ENCODE data around the gene PLEKHM2. TPM values are rescaled to one million over a fixed set of nuclear protein-coding genes. Genes with fewer than 3 reads are reported as not detected.

PLEKHM2 gene
- total RNA-seq, 1 experiment from 2014 or later: 45.9 TPM

- DNase-seq: no peak
- H3K36me3 Mint-ChIP-seq (ENCODE audit: insufficient read depth in 1 of 3, low read depth in 3 of 3): no peaks in the 10 kb centered on the region; a peak in 1 of 7 replicates
- H3K14ac ChIP-seq (ENCODE audit: insufficient read depth, low read length): no peak overlapping the region; the same call in 1 of the 2 replicates
- H3K4me1 Mint-ChIP-seq: peaks cover 9 to 19% of the 10 kb centered on the region in 2 experiments
- no peak overlapping the region for H4K91ac ChIP-seq (ENCODE audit: insufficient read length, low read depth, low read length)
- no peaks in the 10 kb centered on the region for H3K4me1 ChIP-seq (ENCODE audit: insufficient read depth, low read length)
- no peak overlapping the region for H3K4me2 ChIP-seq (ENCODE audit: insufficient read depth, insufficient read length, low read length)
- no CpG with 5 or more reads among the region's 30 CpGs for WGBS (ENCODE audit: extremely low coverage, insufficient read length, low lambda C conversion rate)
- H3K27ac Mint-ChIP-seq: no peak overlapping the region
- no peak overlapping the region for H4K8ac ChIP-seq (replicated peaks; ENCODE audit: insufficient read length, low read depth, low read length)
- H4K20me1 ChIP-seq (ENCODE audit: control insufficient read depth, insufficient read depth, insufficient read length): no peaks in the 10 kb centered on the region
- no peak overlapping the region for H2AK5ac ChIP-seq (ENCODE audit: insufficient read length, low read length)
- no peaks in the 10 kb centered on the region; the same call in 1 of the 2 replicates for H3K27me3 Mint-ChIP-seq (ENCODE audit: low read depth)
- H3K79me1 ChIP-seq (ENCODE audit: insufficient read depth, low read depth, low read length, poor library complexity, severe bottlenecking): no peaks in the 10 kb centered on the region
- no peaks in the 10 kb centered on the region for H3K9me3 Mint-ChIP-seq
- no peaks in the 10 kb centered on the region for H3K9me3 ChIP-seq (ENCODE audit: control insufficient read depth, low read depth, low read length)
- H3K27ac ChIP-seq (ENCODE audit: insufficient read length, low read depth, low read length): no peak overlapping the region
- no peak overlapping the region for H3T11ph ChIP-seq (ENCODE audit: low read length)
- no peak overlapping the region for H2AFZ ChIP-seq (ENCODE audit: low read length)
- no peak overlapping the region for H3K23ac ChIP-seq (ENCODE audit: insufficient read length, low read depth, low read length)
- no peaks in the 10 kb centered on the region for H3K27me3 ChIP-seq (ENCODE audit: insufficient read depth, low read length)
- no peak for TF ChIP-seq CTCF (conservative IDR thresholded peaks at IDR 0.05)
- H4K5ac ChIP-seq (ENCODE audit: insufficient read length, low read depth, low read length): no peak overlapping the region
- no peak overlapping the region for H2BK12ac ChIP-seq (ENCODE audit: insufficient read length, low read depth, low read length)
- no peak overlapping the region; the same call in 1 of the 2 replicates for H3K4ac ChIP-seq (ENCODE audit: low read depth, low read length)
- H3K23me2 ChIP-seq (ENCODE audit: insufficient read length, low read depth, low read length, poor library complexity, severe bottlenecking): no peaks in the 10 kb centered on the region
- H2BK5ac ChIP-seq (ENCODE audit: insufficient read length, low read length): no peak overlapping the region
- H2BK120ac ChIP-seq (ENCODE audit: low read depth, low read length, poor library complexity, severe bottlenecking): no peak overlapping the region
- H2BK15ac ChIP-seq (ENCODE audit: low read depth, low read length): no peak overlapping the region
- no peak overlapping the region; a peak in 1 of 5 replicates for H3K4me3 Mint-ChIP-seq
- no peak overlapping the region for H3K18ac ChIP-seq (ENCODE audit: insufficient read length, low read depth, low read length)
- no peak overlapping the region for H2BK20ac ChIP-seq (ENCODE audit: low read depth, low read length, poor library complexity, severe bottlenecking)
- H3K79me2 ChIP-seq (ENCODE audit: insufficient read depth, low read length): no peaks in the 10 kb centered on the region
- no peak overlapping the region for H3K56ac ChIP-seq (ENCODE audit: insufficient read length, low read depth, low read length)
- no peak overlapping the region for H3K9ac ChIP-seq (ENCODE audit: extremely low read depth, insufficient read length, low read length)
These were observed 60.1 kb downstream of the PLEKHM2 start for GRCh38 chr1:15744122-15744679.
